Activated CD4-positive, alpha-beta T cell treated with anti-CD3 and anti-CD28 coated beads, Interleukin-2, amount 50 U/mL, for 16 hours (primary cell): ENCODE data around the gene DRD3.

ENCODE experiments used
- DNase-seq: peaks from one replicate; pipeline ENCODE4 v3.0.0-alpha.2; 2020

DRD3 gene

GRCh38 chr3:114178770-114179368, at the start of gene DRD3:
Gene DRD3, minus strand, starts transcription at chr3:114179052. Its CDS starts 7,060 bp downstream, at chr3:114171992.
- DNase-seq: peak; percentile 25

DNA sequence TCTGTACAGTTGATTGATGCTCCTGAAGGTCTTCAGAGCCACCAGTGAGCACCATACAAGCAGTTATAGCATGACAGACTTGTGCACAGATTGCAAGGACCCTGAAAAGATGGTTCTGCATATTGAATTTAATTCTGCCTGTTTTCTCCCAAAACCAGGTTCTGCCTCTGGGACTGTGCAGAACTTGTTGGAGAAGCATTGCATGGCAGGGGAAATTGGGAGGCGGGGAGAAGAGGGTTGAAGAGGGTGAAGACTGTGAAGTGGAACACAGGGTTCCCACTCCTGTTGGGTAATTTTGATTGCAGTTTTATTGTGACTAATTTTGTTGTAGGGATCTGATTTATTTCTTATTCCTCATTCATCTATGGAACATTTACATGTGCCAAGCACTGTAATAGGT, 48.2 kb upstream of the DRD3 start:
- DNase-seq: no peak

- no peak for DNase-seq
These were observed 47.5 kb upstream of the DRD3 start for GRCh38 chr3:114226313-114226712.

- DNase-seq: peak; percentile 85
These were observed 44.3 kb upstream of the DRD3 start for GRCh38 chr3:114223143-114223542.

GRCh38 chr3:114221881-114222264, 43.0 kb upstream of the DRD3 start:
- no peak for DNase-seq

DNA sequence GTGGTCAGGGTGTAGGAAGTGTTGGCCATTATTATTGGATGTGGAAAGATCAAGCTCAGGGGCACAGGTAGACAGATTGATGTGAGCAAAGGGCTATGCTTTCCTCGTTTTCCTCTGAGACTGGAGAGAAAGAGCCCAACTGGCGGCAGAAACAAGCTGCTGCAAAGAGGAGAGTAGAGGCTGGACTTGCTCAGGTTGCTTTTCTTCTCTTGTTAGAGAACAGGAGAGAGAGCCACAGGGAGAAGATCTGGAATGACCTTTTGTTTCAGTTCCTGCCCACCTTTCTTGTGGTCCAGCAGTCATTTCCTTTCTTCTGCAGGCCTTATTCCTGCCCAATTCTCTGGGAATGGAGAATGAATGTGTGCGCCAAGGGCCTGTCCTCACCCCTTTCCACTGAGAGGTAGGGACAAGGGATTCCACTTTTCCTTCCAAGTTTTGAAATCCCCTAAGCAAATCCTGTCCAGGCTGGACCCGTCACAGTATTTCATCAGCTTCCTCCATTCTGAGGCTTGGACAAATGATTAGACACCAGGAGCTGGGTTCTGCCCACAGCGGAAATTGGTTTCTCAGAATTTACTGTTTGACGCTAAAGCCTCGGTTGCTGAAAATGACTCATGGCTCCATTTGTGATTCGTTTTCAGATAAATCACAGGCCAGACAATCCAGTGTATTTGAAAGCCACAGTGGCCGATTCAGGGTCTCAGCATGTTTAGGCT, 42.5 kb upstream of the DRD3 start:
- peak; percentile 94 for DNase-seq

GRCh38 chr3:114219741-114220140, 40.9 kb upstream of the DRD3 start:
- DNase-seq: no peak

DNA sequence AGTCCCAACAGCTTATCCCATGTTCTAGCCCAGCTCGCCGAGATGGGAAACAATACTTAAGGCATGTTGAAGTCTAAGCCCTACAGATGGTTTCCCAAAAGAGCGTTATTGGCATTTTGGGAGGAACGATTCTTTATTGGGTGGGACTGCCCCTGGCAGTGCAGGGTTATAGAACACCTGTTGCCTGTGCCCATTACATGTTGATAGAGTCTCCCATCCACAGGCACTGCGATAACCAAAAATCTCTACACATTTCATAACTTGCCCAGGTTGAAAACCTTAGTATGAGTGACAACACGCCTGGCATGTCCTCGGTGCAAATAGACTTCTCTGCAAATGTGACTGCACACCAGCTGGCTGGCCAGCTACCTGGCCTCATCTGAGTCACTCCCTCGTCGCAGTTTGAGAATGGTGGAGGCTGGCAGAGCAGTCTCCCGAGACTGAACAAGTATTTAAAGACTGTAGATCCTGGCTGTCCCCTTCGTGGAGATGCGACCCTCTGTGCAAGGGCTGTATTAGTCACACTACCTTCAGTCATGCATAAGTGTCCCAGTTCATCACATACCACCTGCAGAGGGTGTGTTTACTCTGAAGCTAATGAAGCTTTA, 39.8 kb upstream of the DRD3 start:
- DNase-seq: peak; percentile 67

GRCh38 chr3:114218006-114218405, 39.2 kb upstream of the DRD3 start:
- no peak for DNase-seq

DNA sequence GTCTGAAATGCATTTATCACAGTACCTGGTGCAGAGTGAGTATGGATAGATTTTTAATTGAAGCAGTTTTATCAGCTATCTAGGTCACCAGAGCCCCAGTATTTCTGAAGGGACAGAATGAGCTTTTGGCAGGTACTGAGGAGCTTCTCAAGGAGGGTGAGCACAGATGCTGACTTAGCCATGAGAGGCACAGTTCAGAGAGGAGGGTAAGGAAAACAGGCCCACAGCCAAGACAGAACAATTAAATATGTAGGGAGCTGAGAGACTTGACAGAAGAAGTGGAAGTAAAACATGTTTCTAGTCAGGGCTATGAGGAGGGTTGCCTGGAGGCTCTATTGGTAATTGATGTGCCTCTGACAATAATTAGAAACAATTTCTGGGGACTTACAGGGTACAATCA, 38.4 kb upstream of the DRD3 start:
- no peak for DNase-seq

DNA sequence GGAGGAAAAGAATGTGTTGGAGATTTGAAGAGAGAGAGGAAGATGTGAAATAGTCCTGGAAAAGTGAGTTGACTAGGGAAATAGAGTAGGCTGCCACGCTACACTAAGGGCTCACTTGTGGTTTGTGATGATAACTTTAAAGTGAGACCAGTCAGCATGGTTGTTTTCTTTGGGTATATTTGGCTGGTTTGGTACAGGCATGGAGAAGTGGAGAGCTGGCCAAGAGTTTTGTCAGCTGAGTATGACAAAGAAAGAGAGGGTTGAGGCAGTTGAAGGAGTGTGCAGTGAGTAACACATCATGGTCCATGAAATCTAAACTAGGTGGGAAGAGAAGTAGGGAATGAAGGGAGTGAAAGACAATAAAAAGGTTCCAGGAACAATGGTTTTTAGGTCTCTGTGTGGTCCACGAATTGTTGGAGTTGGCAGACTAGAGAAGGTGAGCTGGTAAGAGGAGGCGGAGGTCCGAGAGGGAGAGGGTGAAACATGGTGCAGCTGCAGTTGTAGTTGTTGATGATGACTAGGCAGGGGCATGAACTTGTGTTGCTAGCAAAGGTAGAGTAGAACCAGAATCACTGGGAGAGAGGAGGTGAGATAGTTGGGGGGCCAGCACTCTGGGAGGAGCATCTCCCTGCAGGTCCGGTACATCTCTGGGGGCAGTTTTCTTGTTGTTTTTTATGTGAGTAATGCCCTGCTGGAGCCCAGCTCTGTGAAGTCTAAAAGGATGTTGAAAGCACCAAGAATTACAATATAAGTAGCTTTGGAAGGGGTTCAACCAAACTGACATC, 37.5 kb upstream of the DRD3 start:
- no peak for DNase-seq

GRCh38 chr3:114214542-114215341, 35.9 kb upstream of the DRD3 start:
- peak; percentile 87 for DNase-seq

DNA sequence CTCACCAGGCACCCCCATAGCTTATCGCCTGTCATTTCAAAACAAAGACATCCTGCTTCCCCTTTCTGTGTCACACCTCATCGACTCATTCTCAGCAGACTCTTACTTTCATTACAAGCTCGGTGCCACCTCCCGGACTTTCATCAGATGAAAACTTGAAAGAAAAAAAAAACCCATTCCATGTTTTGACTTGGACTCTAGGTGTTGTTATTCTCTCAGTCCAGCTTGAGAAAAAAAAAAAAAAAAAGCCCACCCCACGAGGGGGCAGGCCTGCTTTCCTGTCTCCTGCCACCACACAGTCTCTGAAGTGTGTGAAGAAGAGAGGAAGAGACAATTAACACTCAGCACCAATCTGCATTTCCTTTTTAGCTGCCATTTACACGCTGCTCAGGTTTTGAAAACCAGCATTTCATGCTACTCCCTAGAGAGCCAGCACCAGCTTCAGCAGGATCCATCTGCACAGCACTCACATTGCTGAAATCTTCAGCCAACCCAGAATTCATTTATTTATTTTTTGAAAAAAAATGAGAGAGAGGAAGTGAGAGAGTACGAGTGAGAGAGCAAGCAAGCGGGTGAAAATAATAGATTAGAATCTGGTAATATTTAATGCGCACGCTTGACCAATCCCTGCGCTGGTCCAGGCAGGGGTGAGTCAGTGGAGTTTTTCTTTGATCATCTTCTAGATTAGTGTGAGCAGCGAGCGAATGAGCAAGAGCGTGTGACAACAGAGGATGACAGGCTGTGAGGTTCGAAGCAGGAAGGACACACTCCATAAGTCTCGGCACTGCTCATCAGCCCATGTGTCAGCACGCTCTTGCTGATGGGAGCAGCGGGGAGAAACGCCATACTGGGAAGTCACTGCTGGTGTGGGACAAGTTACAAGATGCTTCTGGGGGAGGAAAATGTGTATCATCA, 35.0 kb upstream of the DRD3 start:
- peak; percentile 92 for DNase-seq

GRCh38 chr3:114213292-114213626, 34.4 kb upstream of the DRD3 start:
- DNase-seq: no peak

DNA sequence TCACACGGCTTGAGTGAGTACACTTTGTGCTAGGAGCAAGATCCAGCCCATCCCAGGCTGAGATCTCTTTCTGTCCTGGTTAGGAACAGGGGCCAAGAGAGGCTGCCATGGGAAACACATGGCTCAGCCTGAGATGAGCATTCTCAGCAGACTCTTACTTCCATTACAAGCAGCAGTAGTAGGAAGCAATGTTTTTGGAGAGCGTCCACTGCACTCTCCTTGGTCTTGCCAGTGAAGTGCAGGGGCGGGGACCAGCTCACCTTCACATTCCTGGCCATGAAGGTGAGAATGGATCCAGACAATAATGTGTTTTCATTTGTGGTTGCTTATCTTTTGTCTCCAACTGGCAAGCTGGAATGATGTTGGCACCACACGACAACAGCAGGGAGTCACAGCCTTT, 33.8 kb upstream of the DRD3 start:
- DNase-seq: no peak

GRCh38 chr3:114207768-114208167, 28.9 kb upstream of the DRD3 start:
- DNase-seq: no peak

GRCh38 chr3:114206342-114206741, 27.5 kb upstream of the DRD3 start:
- DNase-seq: no peak

DNA sequence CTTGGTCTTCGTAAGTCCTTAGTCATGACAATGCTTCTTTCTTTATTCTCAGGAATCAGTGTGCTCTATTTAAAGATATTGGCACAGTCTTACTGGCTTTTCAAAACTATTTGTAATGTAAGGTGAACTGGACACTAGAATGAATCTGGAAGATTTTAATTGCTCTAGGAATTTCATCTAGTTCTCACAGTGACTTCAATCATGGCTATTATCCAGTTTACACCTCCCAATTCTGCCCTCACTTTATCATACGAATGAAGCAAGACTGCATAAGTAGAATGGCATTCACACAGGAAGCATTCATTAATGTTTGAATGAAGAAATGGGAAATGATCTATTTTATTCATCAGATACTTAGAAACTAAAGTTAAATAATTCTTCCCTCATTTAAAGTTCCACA, 26.7 kb upstream of the DRD3 start:
- no peak for DNase-seq

GRCh38 chr3:114194750-114195149, 15.9 kb upstream of the DRD3 start:
- DNase-seq: no peak

DNA sequence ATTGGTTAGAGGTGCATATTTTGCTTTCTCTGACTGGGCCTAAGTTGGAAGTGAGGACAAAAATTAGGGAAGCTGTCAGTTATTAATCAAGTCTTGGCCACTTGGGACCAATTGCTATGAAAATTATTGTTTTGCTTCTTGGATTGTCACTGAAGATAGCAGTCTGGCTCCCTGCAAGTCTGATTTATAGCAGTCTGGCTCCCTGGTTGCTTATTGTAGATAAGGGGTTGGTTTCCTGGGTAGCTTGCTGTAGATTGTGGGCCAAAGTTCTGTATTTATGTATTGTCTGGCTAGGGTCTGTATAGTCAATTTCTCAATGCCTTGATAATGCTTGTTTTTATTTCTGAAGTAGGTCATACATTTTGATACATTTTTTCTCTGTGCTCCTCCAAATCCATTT, 13.3 kb upstream of the DRD3 start:
- DNase-seq: no peak

GRCh38 chr3:114186501-114186900, 7.6 kb upstream of the DRD3 start:
- DNase-seq: no peak

GRCh38 chr3:114179575-114179974, 723 bp upstream of the DRD3 start:
- peak; percentile 18 for DNase-seq
